GM21619 (cell line): ENCODE measurements around the gene CAPN7.

Experiments used
- ATAC-seq: cut with Tn5 transposase; IDR thresholded peaks from one replicate; pipeline ENCODE4 v1.9.1; 2021; ENCODE audit not compliant: unreplicated experiment

Gene CAPN7

DNA sequence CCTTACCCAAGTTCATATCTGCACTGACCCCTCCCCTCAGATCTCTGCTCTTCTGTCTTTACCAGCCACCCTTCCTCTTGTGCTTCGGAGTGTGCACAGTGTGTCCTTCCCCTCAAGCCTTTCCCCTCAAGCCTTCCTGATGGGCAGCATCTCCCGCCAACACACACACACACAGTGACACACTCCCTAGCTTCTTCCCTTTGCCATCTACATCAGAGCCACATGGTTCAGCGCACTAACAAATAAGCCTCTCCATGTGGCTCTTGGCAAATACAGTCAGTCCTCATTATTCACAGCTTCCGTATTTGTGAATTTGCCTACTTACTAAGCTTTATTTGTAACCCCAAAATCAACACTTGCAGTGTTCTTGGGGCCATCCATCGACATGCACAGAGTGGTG lies 88.9 kb downstream of the CAPN7 start:
- no peak for ATAC-seq

GRCh38 chr3:15295506-15295905 lies 89.5 kb downstream of the CAPN7 start:
- no peak for ATAC-seq

DNA sequence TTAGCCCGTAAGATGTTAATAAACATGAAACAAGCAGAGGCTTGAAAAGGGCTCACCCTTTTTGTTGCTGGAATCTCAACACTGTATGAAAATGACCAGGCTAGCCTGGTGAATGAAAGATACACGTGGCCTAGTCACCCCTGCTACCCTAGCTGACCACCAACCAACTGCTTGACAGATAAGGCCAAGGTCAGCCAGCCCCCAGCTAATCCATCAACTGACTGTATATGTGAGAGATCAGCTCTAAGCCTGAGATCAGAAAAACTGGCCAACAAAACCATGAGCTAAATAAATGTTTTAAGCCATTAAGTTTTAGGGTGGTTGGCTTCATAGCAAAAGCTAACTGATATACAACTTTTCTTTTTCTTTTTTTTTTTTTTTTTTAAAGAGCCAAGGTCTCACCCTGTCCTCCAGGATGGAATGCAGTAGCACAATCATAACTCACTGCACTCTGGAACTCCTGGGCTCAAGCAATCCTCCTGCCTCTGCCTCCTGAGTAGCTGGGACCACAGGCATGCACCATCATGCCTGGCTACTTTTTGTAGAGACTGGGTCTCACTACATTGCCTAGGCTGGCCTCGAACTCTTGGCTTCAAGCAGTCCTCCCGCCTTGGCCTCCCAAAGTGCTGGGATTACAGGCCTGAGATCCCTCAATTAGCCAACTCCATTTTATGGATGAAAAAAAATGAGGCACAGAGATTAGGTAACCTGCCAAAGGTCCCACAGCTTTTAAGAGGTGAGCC lies 91.7 kb downstream of the CAPN7 start:
- no peak for ATAC-seq

GRCh38 chr3:15298504-15298903 lies 92.5 kb downstream of the CAPN7 start:
- ATAC-seq = no peak

GRCh38 chr3:15299036-15299435 lies 93.0 kb downstream of the CAPN7 start:
- ATAC-seq = no peak

GRCh38 chr3:15300323-15301078 lies 94.5 kb downstream of the CAPN7 start:
- ATAC-seq = no peak

GRCh38 chr3:15301761-15302160 lies 95.7 kb downstream of the CAPN7 start:
- ATAC-seq = no peak
